HAP-1 (cell line): ENCODE measurements around the gene MINDY4.

Source experiments
- DNase-seq, 2 experiments: peaks; one replicate each; pipeline ENCODE4 v3.0.0-alpha.2; 2016 to 2020; ENCODE audit warnings: low spot score in 2 of 2
- H3K27me3 ChIP-seq: fragments of 250-450 bp; sonication (Bioruptor Pico); 2 replicates; pipeline ENCODE4 v1.5.1; 2020; ENCODE audit warnings: low read depth, mild to moderate bottlenecking, moderate library complexity
- H3K36me3 ChIP-seq: fragments of 250-450 bp; sonication (Bioruptor Pico); replicated peaks from 2 replicates; pipeline ENCODE4 v1.5.1; 2020; ENCODE audit warnings: mild to moderate bottlenecking
- H3K4me1 ChIP-seq: fragments of 250-450 bp; sonication (Bioruptor Pico); 2 replicates; pipeline ENCODE4 v1.5.1; 2020; ENCODE audit warnings: mild to moderate bottlenecking
- H3K4me3 ChIP-seq: fragments of 250-450 bp; sonication (Bioruptor Pico); 2 replicates; pipeline ENCODE4 v1.5.1; 2020; ENCODE audit warnings: mild to moderate bottlenecking, moderate library complexity
- H3K9me3 ChIP-seq: fragments of 250-450 bp; sonication (Bioruptor Pico); 2 replicates; pipeline ENCODE4 v1.5.1; 2020; ENCODE audit warnings: mild to moderate bottlenecking, moderate library complexity
- in situ Hi-C: fragments of 300-500 bp; cut with MboI; formaldehyde crosslinking; loops from 3 replicates; pipeline ENCODE4 v1.14.3; 2020; ENCODE audit warnings: low sequenced_read_pairs, inconsistent platforms, mixed read lengths

Gene MINDY4

GRCh38 chr7:30932562-30932961 is 161.3 kb downstream of the MINDY4 start:
- H3K9me3 ChIP-seq, result no peaks in the 10 kb centered on the region
- H3K4me3 ChIP-seq, result no peak overlapping the region
- no peaks in the 10 kb centered on the region for H3K4me1 ChIP-seq
- no peaks in the 10 kb centered on the region for H3K36me3 ChIP-seq
- in situ Hi-C loops, result no loop called here
- H3K27me3 ChIP-seq, result no peaks in the 10 kb centered on the region
- no peak for DNase-seq

- Histone ChIP-seq H3K4me1 (peaks cover under 1% of the 10 kb centered on the region; the same call in 1 of the 2 replicates), H3K4me3 (no peak overlapping the region), H3K27me3 (no peaks in the 10 kb centered on the region), H3K9me3 (no peaks in the 10 kb centered on the region), H3K36me3 (no peaks in the 10 kb centered on the region)
- DNase-seq, result no peak
- in situ Hi-C loops, result no loop called here
Observed at GRCh38 chr7:30933124-30933974, 162.1 kb downstream of the MINDY4 start.

GRCh38 chr7:30934225-30934624 is 163.0 kb downstream of the MINDY4 start:
- DNase-seq, result no peak
- H3K4me1 ChIP-seq, result peaks cover 4% of the 10 kb centered on the region; the same call in 1 of the 2 replicates
- H3K27me3 ChIP-seq, result peaks cover 3% of the 10 kb centered on the region; the same call in 1 of the 2 replicates
- H3K9me3 ChIP-seq, result no peaks in the 10 kb centered on the region
- H3K4me3 ChIP-seq, result no peak overlapping the region
- no peaks in the 10 kb centered on the region for H3K36me3 ChIP-seq
- in situ Hi-C loops, result no loop called here

GRCh38 chr7:30934732-30935568 is 163.7 kb downstream of the MINDY4 start:
- Histone ChIP-seq H3K4me1 (peaks cover 4% of the 10 kb centered on the region; the same call in 1 of the 2 replicates), H3K27me3 (peaks cover 3% of the 10 kb centered on the region), H3K4me3 (no peak overlapping the region), H3K36me3 (no peaks in the 10 kb centered on the region), H3K9me3 (no peaks in the 10 kb centered on the region)
- DNase-seq, result no peak
- in situ Hi-C loops, result no loop called here

GRCh38 chr7:30935569-30935877 is 164.3 kb downstream of the MINDY4 start:
- in situ Hi-C loops, result no loop called here

GRCh38 chr7:30936650-30937245 is 165.5 kb downstream of the MINDY4 start:
- in situ Hi-C loops, result no loop called here
- H3K36me3 ChIP-seq, result no peaks in the 10 kb centered on the region
- no peak for DNase-seq
- H3K9me3 ChIP-seq, result no peaks in the 10 kb centered on the region
- H3K4me1 ChIP-seq, result peaks cover 4% of the 10 kb centered on the region; the same call in 1 of the 2 replicates
- peaks cover 9% of the 10 kb centered on the region for H3K27me3 ChIP-seq
- H3K4me3 ChIP-seq, result no peak overlapping the region

More at GRCh38 chr7:30935569-30935877, 164.3 kb downstream of the MINDY4 start:
- Histone ChIP-seq H3K4me1 (peaks cover 4% of the 10 kb centered on the region; the same call in 1 of the 2 replicates), H3K9me3 (no peaks in the 10 kb centered on the region), H3K4me3 (no peak overlapping the region), H3K27me3 (peaks cover 6% of the 10 kb centered on the region), H3K36me3 (no peaks in the 10 kb centered on the region)
- DNase-seq, result no peak

- H3K4me3 ChIP-seq, result no peak overlapping the region
- no peak for DNase-seq
- H3K9me3 ChIP-seq, result no peaks in the 10 kb centered on the region
- no peaks in the 10 kb centered on the region for H3K36me3 ChIP-seq
- H3K4me1 ChIP-seq, result peaks cover 4% of the 10 kb centered on the region; the same call in 1 of the 2 replicates
- peaks cover 9% of the 10 kb centered on the region for H3K27me3 ChIP-seq
- in situ Hi-C loops, result no loop called here
Observed at GRCh38 chr7:30937416-30937815, 166.2 kb downstream of the MINDY4 start.

- H3K4me1 ChIP-seq, result peaks cover 4% of the 10 kb centered on the region; the same call in 1 of the 2 replicates
- in situ Hi-C loops, result no loop called here
- H3K9me3 ChIP-seq, result no peaks in the 10 kb centered on the region
- H3K27me3 ChIP-seq, result peaks cover 9% of the 10 kb centered on the region
- H3K4me3 ChIP-seq, result no peak overlapping the region
- no peaks in the 10 kb centered on the region for H3K36me3 ChIP-seq
- DNase-seq, result peak; percentile 72 to 93
Observed at GRCh38 chr7:30938435-30939316, 167.5 kb downstream of the MINDY4 start.

GRCh38 chr7:30941582-30942323 is 170.5 kb downstream of the MINDY4 start:
- DNase-seq, result no peak
- Histone ChIP-seq H3K4me3 (no peak overlapping the region), H3K4me1 (peaks cover 4% of the 10 kb centered on the region; the same call in 1 of the 2 replicates), H3K9me3 (no peaks in the 10 kb centered on the region), H3K36me3 (no peaks in the 10 kb centered on the region), H3K27me3 (peaks cover 11% of the 10 kb centered on the region)
- in situ Hi-C loops, result no loop called here
